HG03457 (cell line): ENCODE measurements around the gene FHIT.
"Not testable (repeated sequence)": the region's sequence is repeated elsewhere in the genome, so short reads cannot be mapped to it uniquely, and the experiment has no call there.

Experiments used
- ATAC-seq: cut with Tn5 transposase; IDR thresholded peaks from one replicate; pipeline ENCODE4 v1.9.1; 2021; ENCODE audit warnings: moderate number of reproducible peaks; ENCODE audit not compliant: unreplicated experiment

The FHIT gene

DNA sequence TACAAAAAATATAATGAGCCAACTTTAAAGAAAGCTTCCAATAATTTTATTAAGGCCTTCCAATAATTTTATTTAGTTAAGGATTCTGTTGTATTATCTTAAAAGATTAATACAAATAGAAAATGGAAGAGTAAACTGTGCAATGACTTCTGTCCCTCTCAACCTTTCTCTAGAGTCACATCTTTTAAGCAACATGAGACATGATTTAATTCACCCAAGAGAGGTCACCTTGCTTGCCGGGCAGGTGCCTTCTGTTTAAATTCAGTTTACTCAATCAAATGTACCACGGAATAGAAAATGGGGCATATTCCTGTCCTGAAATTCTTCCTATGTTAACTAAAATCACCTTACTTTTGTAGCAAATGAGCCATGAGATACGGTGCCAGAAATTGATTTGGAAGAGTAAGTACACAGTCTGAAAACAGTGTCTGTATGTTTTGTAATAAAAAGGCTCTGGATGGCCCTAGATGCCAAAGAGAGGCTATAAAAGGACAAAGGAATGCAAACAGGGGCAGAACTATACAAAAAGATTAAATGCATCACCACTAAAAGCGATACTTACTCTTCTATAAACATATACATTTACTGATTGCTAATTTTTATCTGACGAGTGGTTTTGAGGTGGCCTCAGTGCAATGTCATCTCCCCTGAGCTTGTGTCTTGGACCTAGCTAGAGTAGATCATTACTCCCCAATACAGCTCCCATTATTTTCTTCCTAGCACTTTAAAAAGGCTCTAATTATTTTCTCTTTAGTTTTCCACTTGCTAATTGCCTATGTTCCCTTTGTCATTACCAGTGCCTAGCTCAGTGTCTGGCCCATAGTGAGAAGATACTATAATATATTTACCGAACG is 134.0 kb downstream of the FHIT start:
- ATAC-seq: no peak

DNA sequence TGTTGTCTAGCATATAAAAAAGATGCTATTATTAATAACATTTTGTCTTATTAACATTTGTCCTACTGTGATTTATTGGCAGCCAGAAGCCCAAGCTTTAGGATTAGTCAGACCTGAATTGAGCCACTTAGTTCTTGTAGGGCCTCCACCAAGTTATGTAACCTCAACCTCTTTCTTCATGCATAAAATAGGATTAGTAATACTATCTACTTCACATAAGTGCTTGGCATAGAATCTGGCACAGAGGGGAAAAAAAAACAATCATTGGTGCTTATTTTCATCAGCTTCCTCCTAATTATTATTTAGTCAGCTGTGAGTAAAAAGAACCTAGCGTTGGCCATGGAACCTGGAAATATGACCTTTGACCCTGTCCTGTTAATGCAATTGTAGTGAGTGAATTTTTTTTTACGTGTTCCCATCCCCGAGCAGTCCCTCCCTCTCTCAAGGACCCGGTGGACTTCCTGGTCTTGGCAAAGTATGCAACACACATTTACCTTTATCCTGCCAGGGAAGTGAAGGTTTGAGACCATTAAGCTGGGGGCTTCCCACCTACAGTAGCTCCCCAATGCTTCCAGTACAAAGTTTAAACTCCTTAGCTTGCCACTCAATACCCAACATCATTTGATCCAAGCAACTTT is 136.8 kb downstream of the FHIT start:
- no peak for ATAC-seq

DNA sequence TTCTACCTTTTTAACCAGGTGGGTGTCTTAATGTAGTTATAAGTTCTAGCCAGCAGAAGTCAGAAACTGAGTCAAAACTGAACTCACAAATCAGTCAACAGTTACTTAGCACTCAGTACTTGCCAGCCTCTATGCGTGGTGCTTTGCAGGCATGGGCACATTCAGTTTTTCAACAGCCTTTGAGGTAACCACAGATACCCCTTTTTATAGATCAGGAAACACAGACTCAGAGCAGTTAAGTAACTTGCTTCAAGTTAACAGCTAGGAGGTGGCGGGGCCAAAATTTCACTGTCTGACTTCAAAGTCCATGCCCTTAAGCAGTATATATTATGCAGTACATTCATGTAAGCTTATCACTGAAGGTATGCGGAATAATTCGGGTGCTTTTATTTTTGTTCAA is 139.4 kb downstream of the FHIT start:
- no peak for ATAC-seq

DNA sequence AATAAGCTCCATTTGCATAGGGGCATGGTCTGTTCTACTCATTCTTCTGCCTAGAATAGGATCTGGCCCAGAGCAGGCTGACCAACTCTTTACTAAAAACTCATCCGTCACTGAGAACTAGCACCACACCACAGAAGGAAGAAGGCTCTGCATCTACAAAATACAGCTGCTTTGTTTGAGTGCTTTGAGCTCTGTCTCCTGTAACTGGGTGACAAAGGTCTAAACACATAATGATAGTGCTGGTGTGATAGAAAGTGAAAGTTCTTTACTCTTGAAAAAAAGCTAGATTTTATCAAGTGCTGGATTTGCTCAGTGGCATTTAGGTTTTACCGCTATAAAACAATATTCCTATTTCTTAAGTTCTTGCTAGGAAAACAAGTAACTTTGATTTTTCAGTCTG is 140.7 kb downstream of the FHIT start:
- no peak for ATAC-seq

DNA sequence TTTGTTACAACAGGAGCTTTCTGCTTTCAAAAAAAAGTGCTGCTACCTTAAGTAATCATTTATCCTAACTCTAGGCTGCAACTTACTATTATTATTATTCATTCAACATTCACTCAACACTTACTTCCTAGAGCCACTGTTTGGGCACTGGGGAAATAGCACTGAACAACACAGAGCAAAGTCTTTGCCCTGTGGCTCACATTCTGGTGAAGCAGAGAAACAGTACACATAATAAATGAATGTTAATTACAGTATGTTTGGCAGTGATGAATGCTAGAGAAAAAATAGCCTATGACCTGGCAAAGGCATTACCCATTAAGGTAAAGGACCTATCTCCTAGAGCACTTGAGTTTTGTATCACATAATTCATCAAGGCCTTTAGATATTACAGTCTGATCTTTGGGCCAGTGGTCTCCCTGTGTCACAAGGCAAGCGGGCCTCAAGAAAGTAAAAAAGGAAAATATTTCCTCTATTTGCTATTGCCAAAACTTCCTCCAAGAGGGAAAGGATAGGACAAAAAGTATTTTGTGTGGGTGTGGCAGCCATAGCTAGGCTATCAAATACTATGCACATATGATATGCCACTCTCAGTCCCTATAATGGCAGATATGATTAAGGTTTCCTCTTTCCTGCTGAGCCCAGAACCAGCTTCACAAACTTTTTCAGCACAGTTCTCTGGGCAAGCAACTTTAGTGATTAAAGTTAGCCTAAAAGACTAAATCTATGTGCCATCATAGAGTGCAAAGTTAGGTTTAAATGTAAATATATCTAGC is 142.8 kb downstream of the FHIT start:
- no peak for ATAC-seq

DNA sequence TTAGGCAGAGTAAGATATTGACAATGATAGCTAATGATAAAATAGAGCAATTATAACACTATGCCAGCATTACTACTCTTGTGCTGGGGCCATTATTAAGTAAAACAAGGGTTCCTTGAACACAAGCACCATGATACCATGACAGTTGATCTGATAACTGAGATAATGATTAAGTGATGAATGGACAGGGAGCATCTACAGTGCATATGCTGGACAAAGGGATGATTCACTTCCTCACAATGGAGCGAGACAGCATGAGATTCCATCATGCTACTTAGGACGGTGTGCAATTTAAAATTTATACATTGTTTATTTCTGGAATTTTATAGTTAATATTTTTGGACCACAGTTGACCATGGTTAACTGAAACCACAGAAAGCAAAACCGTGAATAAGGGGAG is 156.6 kb downstream of the FHIT start:
- no peak for ATAC-seq

DNA sequence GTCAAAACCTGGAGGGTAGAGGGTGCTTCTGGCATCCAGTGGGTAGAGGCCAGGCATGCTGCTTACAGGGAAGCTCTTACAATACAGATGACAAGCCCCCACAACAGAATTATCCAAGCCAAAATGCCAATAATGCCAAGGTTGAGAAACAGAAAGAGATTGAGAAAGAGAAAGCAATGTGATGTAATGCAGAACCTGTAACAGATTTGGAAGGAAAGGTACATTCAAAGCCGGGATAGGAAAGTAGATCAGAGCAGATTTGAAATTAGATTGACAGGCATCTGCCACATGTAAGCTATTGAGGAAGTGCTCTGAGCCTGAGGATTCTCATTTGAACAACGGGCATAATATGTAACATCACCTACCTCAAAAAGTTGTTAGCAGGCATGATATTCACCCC is 157.9 kb downstream of the FHIT start:
- no peak for ATAC-seq

DNA sequence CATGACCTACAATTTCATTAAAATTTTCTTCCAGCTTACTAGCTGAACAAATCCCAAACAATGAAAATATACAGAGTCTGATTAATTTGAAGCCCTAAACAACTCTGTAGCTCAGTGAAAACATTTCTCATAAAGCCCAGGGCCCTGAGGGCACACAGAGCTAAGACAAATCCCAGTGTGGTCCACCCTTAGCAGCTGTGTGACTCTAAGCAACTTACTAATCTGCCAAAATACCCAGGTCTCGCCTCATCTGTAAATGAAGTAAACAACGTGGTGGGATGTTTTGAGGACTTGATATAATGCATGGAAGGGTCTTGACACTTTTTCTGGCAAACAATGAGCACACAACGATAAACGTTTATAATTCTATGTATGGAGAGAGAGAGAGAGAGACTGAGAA is 158.4 kb downstream of the FHIT start:
- no peak for ATAC-seq

DNA sequence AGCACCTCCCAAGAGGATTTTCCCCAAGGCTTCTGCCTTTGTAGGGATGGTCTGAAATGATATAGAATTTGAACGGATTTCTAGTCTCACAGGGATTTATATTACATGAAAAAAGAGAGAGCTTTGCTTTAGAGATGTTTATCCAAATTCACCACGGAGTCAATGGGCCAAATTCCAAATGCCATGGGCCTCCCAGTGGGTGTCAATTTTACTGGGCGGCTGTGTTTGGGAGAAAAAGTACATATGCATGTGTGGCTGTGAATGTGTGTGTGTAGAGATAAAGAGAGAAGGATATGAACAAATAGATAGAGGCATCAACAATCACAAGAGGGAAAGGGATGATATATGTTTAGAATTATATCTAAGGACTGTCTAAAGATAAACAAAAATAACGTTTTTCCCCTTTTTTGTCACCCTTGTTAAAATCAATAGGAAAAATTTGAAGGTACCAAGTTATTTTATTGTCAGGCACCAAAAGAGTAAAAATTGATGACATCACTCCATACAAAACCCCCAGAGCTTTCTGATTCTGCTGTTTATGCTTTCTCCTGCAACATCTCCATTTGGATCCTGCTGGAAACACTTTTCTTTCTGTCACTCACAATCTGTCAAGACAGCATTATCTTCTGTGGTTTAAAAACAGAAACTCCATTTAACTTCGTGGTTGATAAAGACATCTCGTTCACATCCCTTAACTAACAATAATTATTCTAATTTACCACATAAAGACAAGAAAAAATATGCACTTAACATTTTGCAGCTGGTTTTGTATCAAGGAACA is 160.7 kb downstream of the FHIT start:
- no peak for ATAC-seq

DNA sequence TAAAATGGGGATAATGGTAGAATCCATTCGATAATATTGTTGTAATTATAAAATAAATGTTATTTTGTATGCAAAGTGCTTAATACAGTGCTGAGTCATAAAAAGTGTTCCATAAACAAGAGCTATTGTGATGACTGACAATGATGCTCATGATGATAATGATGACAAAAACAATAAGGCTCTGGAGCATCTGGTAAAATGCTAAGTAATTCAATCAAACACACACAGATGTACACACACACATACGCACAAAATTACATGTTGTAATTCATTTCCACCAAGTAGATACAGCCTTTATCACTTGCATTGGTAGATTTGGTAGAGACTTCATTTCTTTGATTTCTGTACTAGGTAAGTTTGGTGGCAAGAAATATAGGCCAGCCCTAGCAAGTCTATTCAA is 163.8 kb downstream of the FHIT start:
- no peak for ATAC-seq

DNA sequence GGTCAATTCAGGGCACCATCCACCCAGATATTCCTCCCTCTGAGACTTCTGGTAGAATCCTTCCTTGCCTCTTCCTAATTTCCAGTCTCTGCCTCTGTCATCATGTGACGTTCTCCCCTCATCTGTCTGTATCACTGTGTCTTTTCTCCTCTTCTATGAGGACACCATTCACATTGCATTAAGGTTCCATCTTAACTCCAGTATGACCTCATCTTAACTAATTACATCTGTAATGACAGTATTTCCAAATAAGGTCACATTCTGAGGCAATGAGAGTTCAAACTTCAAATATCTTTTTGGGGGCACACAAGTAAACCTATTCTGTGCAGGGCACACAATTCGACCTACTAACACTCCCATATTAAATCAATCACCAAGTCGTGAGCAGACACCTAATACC is 169.7 kb downstream of the FHIT start:
- ATAC-seq: no peak

DNA sequence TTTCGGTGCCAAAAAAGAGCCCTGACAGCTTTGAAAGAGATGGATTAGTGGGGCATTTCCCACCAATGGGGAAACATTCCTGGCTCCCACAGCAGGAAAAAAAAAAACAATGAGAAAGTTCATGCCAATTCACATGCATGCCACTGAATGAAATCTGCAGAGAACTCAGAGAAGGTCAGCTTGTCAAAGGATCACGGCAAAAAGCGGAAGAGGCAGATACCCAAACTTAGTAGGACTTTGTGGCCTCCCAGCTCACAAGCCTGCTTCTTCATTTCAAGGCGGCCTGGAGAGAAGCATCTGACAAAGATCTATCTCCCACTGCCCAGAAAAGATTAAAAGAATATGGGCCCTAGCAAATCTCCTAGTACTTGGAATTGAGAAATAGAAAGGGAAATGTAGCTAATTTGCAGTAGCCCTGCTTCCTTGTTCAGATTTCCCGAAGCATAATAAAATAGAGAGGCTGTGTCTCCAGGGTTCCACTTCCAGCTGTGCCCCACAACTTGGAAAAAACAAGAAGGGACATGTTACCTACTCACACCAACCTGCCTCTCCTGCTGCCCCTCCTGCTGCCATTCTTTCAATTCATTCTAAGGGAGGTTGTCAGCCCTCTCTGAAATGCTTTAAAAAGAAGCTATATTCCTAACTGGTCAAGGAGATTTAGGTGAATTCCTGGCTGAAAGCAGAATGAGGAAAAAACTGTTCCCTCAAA is 170.4 kb downstream of the FHIT start:
- no peak for ATAC-seq

DNA sequence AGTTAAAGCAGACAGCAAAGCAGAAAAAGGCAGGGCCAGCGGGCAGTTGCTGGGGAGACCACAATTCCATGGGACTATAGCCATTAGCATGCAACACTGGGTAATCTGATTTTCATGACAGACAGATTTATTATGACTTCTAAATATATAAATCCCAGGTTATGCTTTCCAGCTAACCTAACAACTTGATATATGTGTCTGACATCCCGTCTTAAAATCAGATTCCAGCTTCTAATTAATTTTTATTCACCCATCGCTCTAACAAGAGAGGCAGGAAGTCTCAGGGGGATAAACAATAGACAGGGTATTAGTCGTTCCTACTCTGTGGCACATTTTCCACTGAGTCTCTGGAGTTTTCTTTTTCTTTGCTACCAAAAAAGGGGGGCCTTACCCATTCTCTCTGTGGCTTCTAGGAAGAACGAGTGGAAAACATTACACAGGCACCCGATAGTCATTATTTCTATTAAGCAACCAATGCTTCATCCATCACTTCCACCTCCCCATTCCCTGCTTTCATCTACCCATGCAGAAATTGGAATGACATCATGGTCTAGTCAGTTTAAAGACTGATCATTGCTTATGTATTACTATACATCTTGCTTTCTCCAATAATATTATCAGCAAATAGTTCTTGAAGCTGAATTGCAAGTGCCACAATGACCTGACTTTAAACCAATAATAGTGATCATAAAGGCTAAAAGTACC is 173.1 kb downstream of the FHIT start:
- no peak for ATAC-seq

DNA sequence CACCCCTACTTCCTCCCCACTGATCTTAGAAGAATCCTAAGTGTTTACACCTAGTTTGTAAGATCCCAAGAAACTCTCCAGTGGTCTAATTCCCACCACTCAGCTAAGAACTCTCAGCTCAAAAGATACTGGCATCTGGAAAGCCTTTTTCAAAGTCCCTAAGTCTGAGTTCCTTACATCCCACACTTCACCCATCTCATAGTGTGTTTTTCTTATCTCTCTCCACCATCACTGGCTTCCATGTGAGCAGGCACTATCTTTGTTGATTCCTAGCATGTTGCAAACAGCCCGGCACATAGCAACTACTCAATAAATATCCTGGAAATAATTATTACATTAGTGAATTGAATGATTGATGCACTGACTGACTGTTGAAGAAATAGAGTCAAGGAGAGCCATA is 173.7 kb downstream of the FHIT start:
- ATAC-seq: no peak

DNA sequence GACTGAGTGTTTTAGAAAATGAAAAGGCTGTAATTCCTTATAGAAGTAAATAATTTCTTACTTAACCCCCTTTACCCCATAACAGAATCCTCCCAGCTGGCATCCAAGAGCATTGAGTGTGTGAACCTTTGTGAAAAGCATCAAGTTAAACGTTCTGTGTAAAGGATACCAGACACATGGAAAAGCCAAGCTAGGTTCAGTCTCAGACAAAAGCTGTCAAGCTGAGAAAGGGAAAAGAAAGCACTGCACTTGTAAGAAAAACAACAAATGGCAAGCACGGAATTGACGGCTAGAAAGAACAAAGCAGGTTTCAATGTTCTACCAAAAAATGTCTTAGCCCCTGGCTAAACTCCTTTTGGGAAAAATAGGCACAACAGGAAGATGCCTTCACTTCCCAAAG is 176.5 kb downstream of the FHIT start:
- ATAC-seq: no peak

DNA sequence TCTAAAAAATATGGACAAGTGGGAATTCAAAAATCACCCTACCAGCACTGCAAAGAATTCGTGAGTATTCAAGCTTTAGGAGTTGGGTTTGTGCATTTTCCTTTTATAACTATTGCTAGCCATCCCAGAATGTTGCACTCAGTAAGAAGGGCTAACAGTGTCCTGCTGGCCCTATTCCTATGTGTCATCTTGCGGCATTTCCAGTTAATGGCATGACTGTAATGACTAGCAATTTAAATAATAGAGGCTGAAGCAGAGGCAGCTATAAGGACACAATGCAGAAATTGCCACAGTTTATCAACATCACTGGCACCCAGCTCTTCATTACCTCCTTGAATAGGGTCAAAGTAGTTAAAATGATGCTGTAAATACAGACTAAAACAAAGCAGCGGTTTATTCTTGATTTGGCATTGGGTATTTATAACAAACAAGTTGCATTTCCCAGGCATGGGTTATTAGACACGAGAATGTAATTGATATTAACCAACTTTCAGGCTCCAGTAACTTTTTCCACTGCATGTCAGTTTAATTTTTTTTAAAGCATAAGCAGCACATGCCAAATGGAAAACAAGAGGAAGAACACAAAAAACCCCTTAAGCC is 177.6 kb downstream of the FHIT start:
- no peak for ATAC-seq

DNA sequence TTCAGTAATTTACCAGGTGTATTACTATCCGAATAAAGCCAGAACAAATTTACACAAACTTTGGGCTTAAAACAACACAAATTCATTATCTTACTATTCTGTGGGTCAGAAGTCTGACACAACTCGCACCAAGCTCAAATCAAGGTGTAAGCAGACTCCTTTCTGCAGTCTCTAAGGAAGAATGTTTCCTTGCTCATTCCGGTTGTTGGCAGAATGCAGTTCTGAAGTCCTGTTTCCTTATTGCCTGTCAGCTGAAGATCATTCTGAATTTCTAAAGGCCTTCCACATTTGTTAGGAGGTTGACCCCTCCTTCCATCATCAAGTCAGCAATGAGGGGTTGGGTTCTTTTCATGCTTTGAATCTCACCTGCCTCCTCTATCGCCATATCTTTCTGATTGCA is 183.2 kb downstream of the FHIT start:
- ATAC-seq: no peak

DNA sequence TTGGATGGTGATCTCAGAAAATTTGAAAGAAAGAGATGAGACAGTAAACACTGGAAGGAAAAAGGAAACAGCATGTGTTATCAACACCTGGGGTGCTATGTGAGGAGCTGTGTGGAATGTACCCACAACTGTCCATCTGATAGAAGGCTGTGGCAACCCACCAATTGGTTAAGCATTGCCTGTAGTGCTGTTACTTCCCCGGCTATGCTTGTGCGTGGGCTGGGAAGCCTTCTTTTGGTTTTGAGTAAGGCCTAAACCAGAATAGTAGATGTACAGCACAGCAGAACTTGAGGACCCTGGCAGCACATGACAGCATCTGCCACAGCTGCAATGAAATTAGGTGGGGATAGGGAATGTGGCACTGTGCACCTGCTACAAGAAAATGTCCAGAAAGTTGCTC is 184.5 kb downstream of the FHIT start:
- no peak for ATAC-seq

DNA sequence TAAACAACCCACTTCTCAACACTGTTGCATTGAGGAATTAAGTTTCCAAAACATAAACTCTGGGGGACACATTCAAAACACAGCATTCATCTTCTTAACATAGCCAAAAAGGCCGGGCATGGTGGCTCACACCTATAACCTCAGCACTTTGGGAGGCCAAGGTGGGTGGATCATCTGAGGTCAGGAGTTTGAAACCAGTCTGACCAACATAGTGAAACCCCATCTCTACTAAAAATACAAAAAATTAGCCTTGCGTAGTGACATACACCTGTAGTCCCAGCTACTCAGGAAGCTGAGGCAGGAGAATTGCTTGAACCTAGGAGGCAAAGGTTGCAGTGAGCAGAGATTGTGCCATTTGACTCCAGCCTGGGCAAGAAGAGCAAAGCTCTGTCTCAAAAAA is 185.0 kb downstream of the FHIT start:
- not testable (repeated sequence) for ATAC-seq
